ENCODE results near the gene TPRN.

TPRN gene

GRCh38 chr9:137230705-137231371 lies 30.3 kb upstream of the TPRN start, which contains the start of gene SLC34A3:
TSS of gene SLC34A3 (plus strand) at chr9:137230901. CDS start at chr9:137231703, 802 bp downstream.
- ATAC-seq = no peak
- H3K27me3 Mint-ChIP-seq = peaks cover 55% of the 10 kb centered on the region
- DNase-seq = no peak
- H3K27ac Mint-ChIP-seq = no peak within 1 kb of the TSS
- H3K4me3 Mint-ChIP-seq = no peak within 1 kb of the TSS
- no peaks in the 10 kb centered on the region for H3K9me3 Mint-ChIP-seq
- H3K4me1 Mint-ChIP-seq = peaks cover 16% of the 10 kb centered on the region

- Mint-ChIP-seq H3K27ac (no peak overlapping the region), H3K4me1 (peaks cover 17% of the 10 kb centered on the region), H3K27me3 (peaks cover 49% of the 10 kb centered on the region), H3K4me3 (no peak overlapping the region), H3K9me3 (no peaks in the 10 kb centered on the region)
- DNase-seq (no peak), ATAC-seq (no peak)
Observed at GRCh38 chr9:137229903-137230704, 29.6 kb upstream of the TPRN start.

- no peaks in the 10 kb centered on the region for H3K9me3 Mint-ChIP-seq
- no peak for ATAC-seq
- H3K4me3 Mint-ChIP-seq = no peak overlapping the region
- peaks cover 19% of the 10 kb centered on the region for H3K4me1 Mint-ChIP-seq
- peaks cover 41% of the 10 kb centered on the region for H3K27me3 Mint-ChIP-seq
- no peak overlapping the region for H3K27ac Mint-ChIP-seq
- DNase-seq = no peak
Observed at GRCh38 chr9:137228968-137229896, 28.7 kb upstream of the TPRN start.

- Mint-ChIP-seq H3K4me1 (peaks cover 24% of the 10 kb centered on the region), H3K27ac (no peak overlapping the region), H3K9me3 (no peaks in the 10 kb centered on the region), H3K27me3 (peaks cover 38% of the 10 kb centered on the region), H3K4me3 (no peak overlapping the region)
- ATAC-seq = no peak
- no peak for DNase-seq
Observed at GRCh38 chr9:137228506-137228967, 28.0 kb upstream of the TPRN start.

- Mint-ChIP-seq H3K4me1 (peaks cover 26% of the 10 kb centered on the region), H3K27me3 (peaks cover 38% of the 10 kb centered on the region), H3K27ac (peak overlapping the region in 1 of 2 donors; percentile 57), H3K9me3 (no peaks in the 10 kb centered on the region), H3K4me3 (no peak overlapping the region)
- DNase-seq (no peak), ATAC-seq (no peak)
Observed at GRCh38 chr9:137227853-137228505, 27.4 kb upstream of the TPRN start.

GRCh38 chr9:137227054-137227852 lies 26.7 kb upstream of the TPRN start, which contains the start of gene RNF224:
TSS of gene RNF224 (plus strand) at chr9:137227502. CDS start at chr9:137228336, 834 bp downstream.
- H3K4me1 Mint-ChIP-seq = peaks cover 30% of the 10 kb centered on the region
- H3K27ac Mint-ChIP-seq = peak within 1 kb of the TSS in 1 of 2 donors; percentile 57
- peaks cover 35% of the 10 kb centered on the region for H3K27me3 Mint-ChIP-seq
- DNase-seq (peak; percentile 86), ATAC-seq (peak; percentile 65)
- no peak within 1 kb of the TSS for H3K4me3 Mint-ChIP-seq
- no peaks in the 10 kb centered on the region for H3K9me3 Mint-ChIP-seq

GRCh38 chr9:137226338-137227053 lies 26.0 kb upstream of the TPRN start:
- DNase-seq (no peak), ATAC-seq (no peak)
- no peak overlapping the region for H3K27ac Mint-ChIP-seq
- H3K4me1 Mint-ChIP-seq = peaks cover 30% of the 10 kb centered on the region
- no peak overlapping the region for H3K4me3 Mint-ChIP-seq
- peaks cover 28% of the 10 kb centered on the region for H3K27me3 Mint-ChIP-seq
- H3K9me3 Mint-ChIP-seq = no peaks in the 10 kb centered on the region

- H3K4me1 Mint-ChIP-seq = peaks cover 30% of the 10 kb centered on the region
- no peak overlapping the region for H3K27ac Mint-ChIP-seq
- ATAC-seq = no peak
- H3K27me3 Mint-ChIP-seq = peaks cover 21% of the 10 kb centered on the region
- no peak for DNase-seq
- H3K4me3 Mint-ChIP-seq = no peak overlapping the region
- no peaks in the 10 kb centered on the region for H3K9me3 Mint-ChIP-seq
Observed at GRCh38 chr9:137225699-137226331, 25.3 kb upstream of the TPRN start.

GRCh38 chr9:137224830-137225694 lies 24.5 kb upstream of the TPRN start, which contains the start of gene CYSRT1:
TSS of gene CYSRT1 (plus strand) at chr9:137225174. CDS start at chr9:137225622, 448 bp downstream.
- H3K27ac Mint-ChIP-seq = peak within 1 kb of the TSS; percentile 7 to 90

GRCh38 chr9:137223078-137223970 lies 22.8 kb upstream of the TPRN start:
- peak overlapping the region; percentile 25 to 90 for H3K27ac Mint-ChIP-seq
- peaks cover 8% of the 10 kb centered on the region for H3K27me3 Mint-ChIP-seq
- peaks cover 30% of the 10 kb centered on the region for H3K4me1 Mint-ChIP-seq
- peak; percentile 83 for ATAC-seq
- H3K9me3 Mint-ChIP-seq = no peaks in the 10 kb centered on the region
- H3K4me3 Mint-ChIP-seq = peak overlapping the region; percentile 95
- peak; percentile 98 to 99 for DNase-seq

More at GRCh38 chr9:137224830-137225694, 24.5 kb upstream of the TPRN start, which contains the start of gene CYSRT1:
- H3K9me3 Mint-ChIP-seq = no peaks in the 10 kb centered on the region
- peak within 1 kb of the TSS; percentile 71 to 95 for H3K4me3 Mint-ChIP-seq
- peaks cover 21% of the 10 kb centered on the region for H3K27me3 Mint-ChIP-seq
- H3K4me1 Mint-ChIP-seq = peaks cover 30% of the 10 kb centered on the region
- DNase-seq (no peak), ATAC-seq (no peak)

GRCh38 chr9:137222190-137223077 lies 21.9 kb upstream of the TPRN start, which contains the start of gene RNF208:
TSS of gene RNF208 (minus strand) at chr9:137222240. CDS start at chr9:137221212, 1,028 bp downstream.
- Mint-ChIP-seq H3K27me3 (peaks cover 3% of the 10 kb centered on the region), H3K9me3 (no peaks in the 10 kb centered on the region), H3K4me1 (peaks cover 25% of the 10 kb centered on the region), H3K4me3 (peak within 1 kb of the TSS; percentile 95), H3K27ac (peak within 1 kb of the TSS; percentile 25 to 68)
- peak; percentile 13 for ATAC-seq
- DNase-seq = peak in 1 of 2 donors; percentile 51

Data from stimulated activated naive CD8-positive, alpha-beta T cell treated with anti-CD3 and anti-CD28 coated beads, Interleukin-15, amount 100 ng/mL, for 72 hours (primary cell).